A673 (cell line): ENCODE measurements around the gene HERPUD2.

Experiments
- EZH2 ChIP-seq: fragments of 200-600 bp; sonication (generic); IDR thresholded peaks from 2 replicates; pipeline ENCODE4 v1.6.1; 2017; ENCODE audit warnings: borderline replicate concordance, low read depth, mild to moderate bottlenecking, mixed read lengths, antibody characterized with exemption, low read length; ENCODE audit not compliant: poor library complexity, severe bottlenecking
- TF ChIP-seq, protein P1 (sequence below): fragments of 300-800, 200-600 bp; sonication (generic); conservative IDR thresholded peaks from 2 replicates; pipeline ENCODE4 v1.5.1; 2017; ENCODE audit warnings: low read depth, mild to moderate bottlenecking, antibody characterized with exemption, low read length, moderate library complexity, mixed read lengths

DNA sequence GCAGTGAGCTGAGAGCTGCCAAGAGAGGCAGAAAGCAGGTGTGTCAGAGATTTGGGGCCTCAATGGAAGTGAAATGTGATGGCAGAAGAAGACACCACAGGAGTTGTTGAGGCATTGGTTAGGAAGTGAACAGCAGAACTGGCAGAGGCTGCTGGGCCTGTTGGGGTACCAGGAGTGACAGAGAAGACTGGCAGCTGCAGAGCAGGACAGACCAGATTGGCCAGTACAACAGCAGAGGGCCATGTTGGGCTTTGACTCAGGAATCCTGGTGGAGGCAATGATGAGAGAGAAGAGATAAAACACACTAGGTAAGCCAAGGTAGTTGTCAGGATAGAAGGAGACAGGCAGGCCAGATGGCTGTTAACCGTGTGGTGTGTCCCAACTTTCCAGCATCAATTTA is 19.9 kb upstream of the HERPUD2 start:
- TF ChIP-seq, protein P1, sequence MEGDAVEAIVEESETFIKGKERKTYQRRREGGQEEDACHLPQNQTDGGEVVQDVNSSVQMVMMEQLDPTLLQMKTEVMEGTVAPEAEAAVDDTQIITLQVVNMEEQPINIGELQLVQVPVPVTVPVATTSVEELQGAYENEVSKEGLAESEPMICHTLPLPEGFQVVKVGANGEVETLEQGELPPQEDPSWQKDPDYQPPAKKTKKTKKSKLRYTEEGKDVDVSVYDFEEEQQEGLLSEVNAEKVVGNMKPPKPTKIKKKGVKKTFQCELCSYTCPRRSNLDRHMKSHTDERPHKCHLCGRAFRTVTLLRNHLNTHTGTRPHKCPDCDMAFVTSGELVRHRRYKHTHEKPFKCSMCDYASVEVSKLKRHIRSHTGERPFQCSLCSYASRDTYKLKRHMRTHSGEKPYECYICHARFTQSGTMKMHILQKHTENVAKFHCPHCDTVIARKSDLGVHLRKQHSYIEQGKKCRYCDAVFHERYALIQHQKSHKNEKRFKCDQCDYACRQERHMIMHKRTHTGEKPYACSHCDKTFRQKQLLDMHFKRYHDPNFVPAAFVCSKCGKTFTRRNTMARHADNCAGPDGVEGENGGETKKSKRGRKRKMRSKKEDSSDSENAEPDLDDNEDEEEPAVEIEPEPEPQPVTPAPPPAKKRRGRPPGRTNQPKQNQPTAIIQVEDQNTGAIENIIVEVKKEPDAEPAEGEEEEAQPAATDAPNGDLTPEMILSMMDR = 0 out of 2 replicates have a peak, but pooled peaks have one; percentile 20
- no peak for TF ChIP-seq EZH2
